GM19452 (cell line): ENCODE data around the gene SEMA4C.

Source experiments
- ATAC-seq: cut with Tn5 transposase; IDR thresholded peaks from one replicate; pipeline ENCODE4 v1.9.1; 2021; ENCODE audit not compliant: unreplicated experiment

The SEMA4C gene

GRCh38 chr2:96869822-96870625 is at the start of gene SEMA4C:
SEMA4C (minus strand) TSS chr2:96870080; CDS start chr2:96867886, 2,194 bp downstream.
- ATAC-seq: no peak

DNA sequence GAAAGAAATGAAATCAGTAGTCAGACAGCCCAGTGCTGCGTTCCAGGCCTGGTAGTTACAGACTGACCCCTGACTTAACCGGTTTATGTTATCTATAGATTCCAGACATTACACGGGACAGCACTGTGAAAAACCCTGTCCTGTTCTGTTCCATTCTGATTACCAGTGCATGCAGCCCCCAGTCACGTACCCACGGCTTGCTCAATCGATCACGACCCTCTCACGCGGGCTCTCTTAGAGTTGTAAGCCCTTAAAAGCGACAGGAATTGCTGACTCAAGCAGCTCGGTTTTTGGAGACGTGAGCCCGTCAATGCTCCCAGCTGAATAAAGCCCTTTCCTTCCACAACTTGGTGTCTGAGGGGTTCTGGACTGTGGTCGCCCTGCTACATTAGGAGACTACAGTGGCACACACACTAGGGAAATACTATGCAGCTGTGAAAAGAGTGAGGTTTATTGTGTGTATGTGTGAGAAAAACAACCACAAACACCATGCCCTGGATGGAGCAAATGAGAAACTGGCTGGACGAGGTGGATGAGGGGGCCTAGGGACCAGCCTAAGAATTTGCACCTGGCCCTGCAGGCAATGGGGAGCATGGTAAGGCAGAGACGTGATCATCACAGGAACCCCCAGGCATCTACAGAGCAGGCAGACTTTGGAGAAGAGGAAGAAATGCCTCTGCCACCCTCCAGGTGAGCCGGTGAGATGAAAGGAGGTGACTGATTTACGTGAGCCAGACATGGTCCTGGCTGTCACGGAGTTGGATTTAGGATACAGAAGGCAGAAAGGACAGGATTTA is 49.1 kb upstream of the SEMA4C start:
- no peak for ATAC-seq

DNA sequence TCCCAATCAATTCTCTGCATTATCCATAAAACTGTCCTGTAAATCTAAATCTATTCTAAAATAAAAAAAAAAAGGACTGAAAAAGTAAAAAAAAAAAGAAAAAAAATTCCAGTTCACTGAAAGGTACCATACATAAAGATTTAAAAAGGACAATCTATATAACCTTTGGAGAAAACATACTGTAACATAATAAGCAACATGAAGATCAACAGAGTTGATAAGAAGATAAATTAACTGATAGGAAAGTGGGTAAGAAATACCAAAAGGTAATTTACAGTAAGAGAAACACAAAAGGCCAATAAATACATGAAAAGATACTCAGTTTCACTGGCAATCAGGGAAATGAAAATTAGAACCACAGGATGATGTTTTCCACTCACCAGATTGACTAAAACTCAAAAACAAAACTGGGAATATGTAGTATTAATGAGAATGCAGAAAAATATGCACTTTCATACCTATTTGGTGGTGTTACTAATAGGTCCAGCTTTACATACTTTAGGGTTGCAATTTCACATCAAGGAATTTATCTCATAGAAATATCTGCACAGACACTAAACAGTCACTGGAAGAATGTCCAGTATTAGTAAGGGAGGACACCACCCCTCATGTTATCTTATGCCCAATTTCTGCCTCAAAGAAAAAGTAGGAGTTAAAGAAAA is 48.3 kb upstream of the SEMA4C start:
- no peak for ATAC-seq

DNA sequence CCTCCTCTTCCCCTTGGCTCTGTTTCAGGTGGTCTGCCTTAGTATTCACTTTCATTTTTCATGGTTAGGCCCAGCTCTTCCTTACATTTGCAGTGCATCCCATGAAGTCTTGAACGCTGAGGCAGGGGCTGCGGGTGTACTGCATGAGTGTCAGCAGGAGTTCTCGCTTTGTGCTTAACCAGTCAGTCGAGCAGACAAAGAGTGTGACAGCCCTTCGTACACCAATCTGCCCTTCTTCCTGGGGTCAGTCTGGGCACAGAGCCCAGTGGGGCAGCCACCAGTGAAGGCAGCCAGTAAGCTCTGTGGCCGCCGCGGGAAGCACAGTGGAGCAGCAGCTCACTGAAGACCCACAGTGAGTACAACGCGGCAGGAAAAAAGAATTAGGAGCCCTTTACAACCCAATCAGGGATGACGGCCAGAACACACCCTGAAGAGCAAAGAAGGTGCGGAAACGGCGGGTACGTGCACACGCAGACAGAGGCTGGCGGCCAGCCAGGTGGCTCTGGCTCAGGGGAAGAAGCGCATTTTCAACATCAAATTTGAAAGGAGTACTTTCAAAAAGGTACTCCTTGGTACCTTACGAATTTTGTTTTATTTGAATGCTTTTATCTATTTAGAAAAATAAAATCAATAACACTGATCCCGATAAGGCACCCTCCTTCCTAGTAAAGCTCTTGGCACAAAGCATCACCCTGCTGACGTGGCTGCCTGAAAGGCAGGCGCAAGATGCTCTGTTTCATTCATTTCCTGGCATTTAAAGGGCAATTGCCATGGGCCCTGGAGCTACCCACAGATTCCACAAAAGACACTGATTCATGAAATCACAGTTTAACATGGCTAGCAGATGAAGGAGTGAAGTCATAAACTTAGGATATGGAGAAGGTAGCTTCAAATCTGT is 47.0 kb upstream of the SEMA4C start:
- ATAC-seq: no peak

DNA sequence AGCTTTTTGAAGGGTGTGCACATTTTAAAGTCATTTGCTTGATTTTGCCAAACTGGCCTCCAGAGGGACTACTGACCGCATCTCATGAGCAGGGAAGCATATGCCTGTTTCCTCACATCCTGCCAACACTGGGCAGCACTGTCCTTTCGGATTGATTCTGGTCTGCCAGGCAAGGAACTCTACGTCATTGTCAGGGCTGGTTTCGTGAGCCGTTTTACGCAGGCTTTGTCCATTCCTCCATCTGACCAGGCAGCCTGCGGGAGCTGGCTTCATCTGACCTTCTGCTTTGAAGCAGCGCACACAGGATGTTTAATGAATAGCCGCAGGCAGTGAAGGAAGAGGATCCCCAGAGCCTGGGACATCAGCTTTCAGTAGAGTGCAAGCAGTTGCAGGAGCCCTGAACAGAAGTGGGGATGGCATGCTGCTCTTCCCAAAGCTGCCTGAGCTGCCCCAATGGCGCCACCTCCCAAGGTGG is 46.3 kb upstream of the SEMA4C start:
- ATAC-seq: no peak

- no peak for ATAC-seq
These were observed 44.5 kb upstream of the SEMA4C start for GRCh38 chr2:96914332-96914731.

DNA sequence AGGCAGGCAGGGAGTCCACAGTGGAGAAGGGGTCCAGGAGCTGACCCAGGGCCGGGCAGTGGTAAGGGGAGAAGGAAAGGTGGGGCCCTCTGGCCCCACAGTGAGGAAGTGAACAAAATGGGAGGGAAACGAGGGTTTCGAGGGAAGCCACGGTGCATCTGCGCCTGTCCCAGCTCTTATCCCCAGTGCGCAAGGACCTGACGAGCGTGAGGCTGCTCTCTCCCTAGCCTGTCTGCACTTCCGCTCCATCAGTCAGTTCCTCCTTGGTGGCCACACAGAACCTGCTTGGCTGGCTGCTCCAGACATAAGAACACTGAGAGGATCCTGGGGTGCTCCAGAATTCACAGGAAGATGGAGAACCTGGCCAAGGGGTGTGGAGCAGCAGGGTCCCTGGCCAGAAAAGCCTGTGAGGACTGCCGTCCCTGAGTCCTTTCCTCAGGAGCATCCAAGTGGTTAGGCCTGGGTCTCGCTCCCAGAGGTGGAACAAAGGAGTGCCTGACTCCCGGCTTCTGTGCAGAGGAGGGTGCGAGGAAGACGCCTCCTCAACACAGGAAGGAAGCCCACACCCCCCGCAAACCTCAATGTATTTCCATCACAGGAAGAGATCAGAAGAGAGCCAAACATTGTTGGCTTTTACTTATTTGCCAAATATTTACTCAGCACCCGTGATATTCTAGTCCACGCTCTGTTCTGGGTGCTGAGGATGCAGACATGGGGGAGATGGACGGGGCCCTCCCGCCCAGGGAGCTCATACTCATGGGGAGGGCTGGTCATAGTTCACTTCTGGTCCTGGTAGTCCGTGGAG is 43.7 kb upstream of the SEMA4C start:
- ATAC-seq: no peak

GRCh38 chr2:96913117-96913397 is 43.2 kb upstream of the SEMA4C start:
- ATAC-seq: no peak

DNA sequence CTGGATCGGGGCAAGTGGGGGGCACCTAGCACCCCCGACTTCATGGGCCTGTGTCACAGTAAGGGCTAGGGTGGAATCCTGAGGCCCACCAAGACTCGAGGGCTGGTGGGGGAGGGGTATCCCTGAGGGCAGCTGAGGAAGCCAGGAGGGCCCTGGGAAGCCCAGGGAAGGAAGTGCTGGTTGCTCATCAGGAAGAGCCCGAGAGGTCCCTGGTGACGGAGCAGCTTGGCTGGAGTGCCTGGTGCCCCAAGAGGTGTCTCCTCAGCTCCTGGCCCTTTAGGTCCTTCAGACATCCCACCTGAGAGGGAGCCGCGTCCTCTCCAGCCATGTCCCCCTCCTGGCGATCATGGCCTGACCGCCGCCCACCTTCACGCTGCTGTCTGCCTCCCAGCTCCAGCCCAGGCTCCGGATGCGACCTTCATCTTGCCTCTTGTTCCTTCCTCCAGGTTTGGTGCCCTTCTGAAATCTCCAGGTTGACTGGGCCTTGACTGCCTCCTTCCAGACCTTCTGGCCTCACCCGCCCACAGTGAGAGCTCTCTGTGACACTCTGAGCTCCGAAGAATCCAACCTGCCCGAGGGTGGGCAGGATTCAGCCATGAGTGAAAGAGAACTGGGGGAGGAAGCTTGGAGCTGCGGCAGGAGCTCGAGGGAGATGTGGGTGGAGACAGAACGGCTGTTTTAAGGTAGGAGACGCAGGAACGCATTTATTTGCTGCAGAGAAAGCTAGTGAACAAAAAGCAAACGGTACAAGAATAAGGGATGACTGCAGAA is 42.7 kb upstream of the SEMA4C start:
- ATAC-seq: no peak

DNA sequence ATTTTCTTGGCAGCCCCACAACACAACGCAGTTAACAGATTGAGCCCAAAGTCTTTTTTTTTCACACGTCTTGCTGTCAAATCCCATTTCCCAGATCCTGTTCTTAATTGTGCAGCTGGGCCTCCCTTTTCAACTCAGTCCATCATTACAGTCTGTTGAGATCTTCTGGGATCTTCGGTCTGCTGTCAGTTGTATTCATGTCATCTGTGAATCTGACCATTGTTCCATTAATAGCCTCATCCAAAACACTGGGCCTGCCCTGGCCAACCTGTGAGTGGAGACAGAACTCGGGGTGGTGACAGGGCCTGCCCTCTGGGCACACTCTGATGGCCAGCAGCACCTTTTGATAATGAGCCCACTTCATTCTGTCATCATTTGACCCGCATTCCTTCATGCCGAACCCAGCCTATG is 39.7 kb upstream of the SEMA4C start:
- ATAC-seq: no peak

GRCh38 chr2:96907115-96908041 is 37.5 kb upstream of the SEMA4C start:
- no peak for ATAC-seq

DNA sequence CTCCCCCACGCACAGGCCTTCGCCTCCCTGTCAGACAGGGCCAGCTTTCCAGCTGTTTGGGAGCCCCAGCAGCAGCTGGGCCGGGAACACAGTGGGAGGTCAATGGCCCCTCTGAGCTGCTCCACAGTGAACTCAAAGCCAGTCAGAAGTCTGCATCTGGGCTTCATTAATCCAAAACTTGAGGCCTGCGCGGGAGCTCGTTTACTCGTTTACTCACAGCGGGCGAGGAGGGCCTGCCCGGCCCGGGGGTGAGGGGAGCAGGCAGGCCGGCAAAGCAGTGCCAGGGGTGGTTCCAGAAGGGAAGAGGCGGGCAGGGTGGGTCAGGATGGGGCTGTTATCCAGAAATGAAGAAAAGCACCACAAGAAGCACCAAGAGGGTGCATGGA is 36.8 kb upstream of the SEMA4C start:
- ATAC-seq: no peak

- no peak for ATAC-seq
These were observed 33.9 kb upstream of the SEMA4C start for GRCh38 chr2:96903815-96904214.

- ATAC-seq: no peak
These were observed 33.4 kb upstream of the SEMA4C start for GRCh38 chr2:96903318-96903717.

GRCh38 chr2:96900237-96900636 is 30.4 kb upstream of the SEMA4C start:
- ATAC-seq: no peak

DNA sequence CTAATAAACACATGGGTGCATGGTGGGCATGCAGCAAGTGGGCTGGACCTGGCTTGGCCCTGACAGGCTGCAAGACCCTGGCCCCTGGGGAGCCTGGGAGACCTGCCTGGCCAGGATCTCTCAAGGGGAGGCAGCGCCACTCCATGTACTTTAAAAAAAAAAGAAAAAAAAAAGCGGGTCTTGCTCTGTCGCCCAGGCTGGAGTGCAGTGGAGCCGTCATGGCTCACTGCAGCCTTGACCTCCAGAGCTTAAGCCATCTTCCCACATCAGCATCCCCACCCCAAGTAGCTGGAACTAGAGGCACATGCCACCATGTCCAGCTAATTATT is 29.5 kb upstream of the SEMA4C start:
- no peak for ATAC-seq

DNA sequence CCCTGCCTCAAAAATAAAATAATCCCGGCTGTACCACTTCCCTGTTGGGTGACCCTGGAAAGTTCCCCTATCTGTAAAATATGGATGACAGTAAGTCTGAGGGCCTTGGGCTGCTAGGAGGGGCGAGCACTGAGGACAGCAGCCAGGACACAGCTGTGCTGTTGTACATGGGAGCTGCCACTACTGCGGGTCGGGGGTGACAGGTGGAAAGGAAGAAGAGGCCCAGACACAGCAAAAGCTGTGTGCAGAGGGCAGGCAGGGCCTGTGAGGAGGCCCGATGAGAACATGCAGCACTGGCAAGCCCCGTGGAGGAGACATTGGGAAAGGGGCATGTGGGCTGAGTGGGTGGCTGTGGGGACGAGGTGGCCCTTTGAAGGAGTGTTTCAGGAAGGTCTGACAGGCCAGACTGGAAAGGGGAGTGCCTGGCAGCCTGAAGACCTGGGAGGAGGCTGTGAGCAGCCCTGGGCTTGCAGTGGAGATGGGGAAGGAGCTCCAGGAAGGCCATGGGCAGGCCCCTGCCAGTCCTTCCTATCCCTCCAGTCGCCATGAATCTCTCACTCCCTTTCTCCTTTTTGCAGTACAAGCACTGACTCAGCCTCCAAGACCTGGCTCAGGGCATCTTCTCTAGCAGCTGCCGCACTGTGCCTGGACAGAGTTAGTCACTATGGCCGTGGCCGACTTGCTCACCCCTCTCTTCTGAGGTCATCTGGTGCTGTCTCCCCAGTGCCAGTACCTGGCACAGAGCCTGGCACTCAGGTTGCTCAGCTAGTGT is 28.9 kb upstream of the SEMA4C start:
- ATAC-seq: no peak

DNA sequence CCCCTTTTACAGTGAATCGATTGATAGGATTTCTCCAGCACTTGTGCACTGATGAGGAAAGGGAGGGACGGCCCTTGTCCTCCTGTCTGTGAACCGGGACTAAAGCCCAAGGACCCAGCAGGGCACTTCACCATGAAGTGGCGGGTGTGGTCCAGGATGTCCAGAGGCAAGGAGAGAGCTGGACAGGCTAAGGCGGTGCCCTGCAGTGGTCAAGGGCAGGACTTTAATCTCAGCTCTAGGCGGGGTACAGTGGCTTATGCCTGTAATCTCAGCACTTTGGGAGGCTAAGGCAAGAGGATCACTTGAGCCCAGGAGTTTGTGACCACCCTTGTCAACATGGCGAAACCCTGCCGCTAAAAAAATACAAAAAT is 28.2 kb upstream of the SEMA4C start:
- ATAC-seq: no peak
